HG03575 (cell line): ENCODE results near the gene ICAM1.

ENCODE experiments used
- ATAC-seq: cut with Tn5 transposase; IDR thresholded peaks from one replicate; pipeline ENCODE4 v1.9.1; 2021; ENCODE audit not compliant: unreplicated experiment, insufficient number of reproducible peaks, low FRiP score; ENCODE audit errors: extremely low read depth

The ICAM1 gene

DNA sequence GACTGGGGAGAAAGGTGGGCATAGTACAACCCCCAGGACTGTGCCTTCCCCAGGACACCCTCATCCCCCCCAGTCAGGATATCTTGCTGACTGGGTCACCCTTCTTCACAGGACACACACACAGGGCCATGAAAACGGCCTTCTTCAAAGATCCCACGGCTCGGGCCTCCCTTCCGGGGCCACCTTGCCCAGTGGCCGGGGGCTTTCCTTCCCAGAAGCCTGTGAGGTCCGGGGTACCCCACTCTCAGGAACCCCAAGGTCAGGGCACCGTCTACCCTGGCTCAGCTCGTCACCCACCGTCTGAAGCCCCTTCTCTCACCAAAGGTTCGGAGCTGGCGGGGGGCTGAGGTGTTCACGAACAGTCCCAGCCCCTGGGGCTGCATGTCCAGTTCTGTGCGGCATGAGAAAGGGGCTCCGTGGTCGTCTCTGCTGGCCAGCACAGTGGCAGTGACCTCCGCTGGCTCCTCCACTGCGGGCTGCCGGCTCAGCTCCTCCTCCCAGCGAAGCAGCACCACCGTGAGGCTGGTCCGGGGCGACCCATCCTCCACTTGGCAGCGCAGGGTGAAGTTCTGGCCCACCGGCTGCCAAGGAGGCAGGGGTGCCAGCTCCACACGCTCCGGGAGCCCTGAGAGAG lies 64.5 kb downstream of the ICAM1 start:
- no peak for ATAC-seq
